DOHH2 (cell line): Measurements from ENCODE around the gene ZFYVE26.

Experiments
- CTCF ChIP-seq: fragments of 200-600 bp; sonication (generic); IDR thresholded peaks from one replicate; pipeline ENCODE4 v1.5.1; 2014; ENCODE audit warnings: antibody characterized with exemption, mild to moderate bottlenecking, low read depth, low read length; ENCODE audit not compliant: poor library complexity, severe bottlenecking
- EZH2phosphoT487 ChIP-seq: fragments of 200-600 bp; sonication (generic); IDR thresholded peaks from 2 replicates; pipeline ENCODE4 v1.6.1; 2017; ENCODE audit warnings: borderline replicate concordance, mild to moderate bottlenecking, antibody characterized with exemption, low read length, moderate library complexity, mixed read lengths

GRCh38 chr14:67778792-67779191 lies 37.6 kb downstream of the ZFYVE26 start:
- TF ChIP-seq CTCF, result no peak
- no peak for TF ChIP-seq EZH2phosphoT487
